Measurements from ENCODE around the gene NINJ2. TPM values are rescaled to one million over a fixed set of nuclear protein-coding genes. Genes with fewer than 3 reads are reported as not detected.

NINJ2 gene
- total RNA-seq, 3 donors from 2014 or later (not counting 1 experiment from before 2014, with no cell fraction given): 3.1 to 6.6 (median 4.9) TPM

GRCh38 chr12:581746-582145 lies 81.5 kb downstream of the NINJ2 start:
- H3K4me3 ChIP-seq (ENCODE audit: low read length): no peak overlapping the region
- H3K36me3 Mint-ChIP-seq: no peaks in the 10 kb centered on the region
- DNase-seq (no peak), ATAC-seq (no peak)
- no peak overlapping the region for H3K4me3 Mint-ChIP-seq
- H3K9me3 Mint-ChIP-seq: no peaks in the 10 kb centered on the region
- H3K27ac ChIP-seq (ENCODE audit: low read length): no peak overlapping the region
- H3K36me3 ChIP-seq (ENCODE audit: control insufficient read depth, insufficient read depth, low read length): no peaks in the 10 kb centered on the region
- H3K27ac Mint-ChIP-seq: no peak overlapping the region
- TF ChIP-seq CTCF (IDR thresholded peaks at IDR 0.05): no peak
- peaks cover 0 to 6% of the 10 kb centered on the region in 2 donors for H3K27me3 Mint-ChIP-seq (ENCODE audit: low read depth in 2 of 2)
- 92% methylated on average over 9 of the region's 9 CpGs for WGBS (ENCODE audit: insufficient coverage)
- peaks cover under 1 to 2% of the 10 kb centered on the region in 2 donors for H3K4me1 Mint-ChIP-seq
- H3K4me1 ChIP-seq (ENCODE audit: control insufficient read depth, insufficient read depth, low read length): peaks cover under 1% of the 10 kb centered on the region
- intact Hi-C loops (cut with micrococcal nuclease): no loop called here
- H3K9me3 ChIP-seq (ENCODE audit: control insufficient read depth, insufficient read depth, low read length): no peaks in the 10 kb centered on the region
- H3K27me3 ChIP-seq (ENCODE audit: control insufficient read depth, insufficient read depth, low read length): no peaks in the 10 kb centered on the region

- ATAC-seq: no peak
- peaks cover 5 to 6% of the 10 kb centered on the region in 2 donors for H3K4me1 Mint-ChIP-seq
- H3K36me3 Mint-ChIP-seq: no peaks in the 10 kb centered on the region
- H3K9me3 Mint-ChIP-seq: no peaks in the 10 kb centered on the region
- intact Hi-C loops (cut with micrococcal nuclease): no loop called here
- TF ChIP-seq CTCF (IDR thresholded peaks at IDR 0.05): no peak
- H3K4me3 Mint-ChIP-seq: no peak overlapping the region
- no peak overlapping the region for H3K27ac ChIP-seq (ENCODE audit: low read length)
- H3K36me3 ChIP-seq (ENCODE audit: control insufficient read depth, insufficient read depth, low read length): no peaks in the 10 kb centered on the region
- no peak overlapping the region for H3K27ac Mint-ChIP-seq
- no peaks in the 10 kb centered on the region for H3K9me3 ChIP-seq (ENCODE audit: control insufficient read depth, insufficient read depth, low read length)
- H3K4me3 ChIP-seq (ENCODE audit: low read length): no peak overlapping the region
- no peaks in the 10 kb centered on the region for H3K27me3 ChIP-seq (ENCODE audit: control insufficient read depth, insufficient read depth, low read length)
- DNase-seq: no peak
- 96% methylated on average over 5 of the region's 5 CpGs for whole genome bisulfite sequencing (ENCODE audit: insufficient coverage)
- H3K27me3 Mint-ChIP-seq (ENCODE audit: low read depth in 2 of 2): peaks cover 0 to 6% of the 10 kb centered on the region in 2 donors
- peaks cover 5% of the 10 kb centered on the region for H3K4me1 ChIP-seq (ENCODE audit: control insufficient read depth, insufficient read depth, low read length)
Measured at GRCh38 chr12:581321-581720, 81.9 kb downstream of the NINJ2 start.

- no peaks in the 10 kb centered on the region for H3K36me3 ChIP-seq (ENCODE audit: control insufficient read depth, insufficient read depth, low read length)
- no peak overlapping the region for H3K4me3 ChIP-seq (ENCODE audit: low read length)
- Mint-ChIP-seq H3K4me1 (peaks cover 6 to 10% of the 10 kb centered on the region in 2 donors), H3K27ac (no peak overlapping the region), H3K9me3 (no peaks in the 10 kb centered on the region), H3K27me3 (ENCODE audit: low read depth in 2 of 2) (peaks cover 0 to 6% of the 10 kb centered on the region in 2 donors), H3K36me3 (no peaks in the 10 kb centered on the region), H3K4me3 (no peak overlapping the region)
- H3K9me3 ChIP-seq (ENCODE audit: control insufficient read depth, insufficient read depth, low read length): no peaks in the 10 kb centered on the region
- no peaks in the 10 kb centered on the region for H3K27me3 ChIP-seq (ENCODE audit: control insufficient read depth, insufficient read depth, low read length)
- no peak for DNase-seq
- no peak overlapping the region for H3K27ac ChIP-seq (ENCODE audit: low read length)
- 93% methylated on average over 4 of the region's 4 CpGs for WGBS (ENCODE audit: insufficient coverage)
- intact Hi-C loops (cut with micrococcal nuclease): no loop called here
- TF ChIP-seq CTCF (IDR thresholded peaks at IDR 0.05): no peak
- ATAC-seq: no peak
- peaks cover 10% of the 10 kb centered on the region for H3K4me1 ChIP-seq (ENCODE audit: control insufficient read depth, insufficient read depth, low read length)
Measured at GRCh38 chr12:580813-581212, 82.4 kb downstream of the NINJ2 start.

GRCh38 chr12:579420-580110 lies 83.7 kb downstream of the NINJ2 start:
- no peak overlapping the region for H3K27ac Mint-ChIP-seq

More at GRCh38 chr12:579420-580110, 83.7 kb downstream of the NINJ2 start:
- DNase-seq: no peak
- intact Hi-C loops (cut with micrococcal nuclease): no loop called here
- Mint-ChIP-seq H3K27me3 (ENCODE audit: low read depth in 2 of 2) (peaks cover 0 to 6% of the 10 kb centered on the region in 2 donors), H3K4me1 (peaks cover 6 to 10% of the 10 kb centered on the region in 2 donors), H3K4me3 (no peak overlapping the region), H3K36me3 (no peaks in the 10 kb centered on the region), H3K9me3 (no peaks in the 10 kb centered on the region)
- TF ChIP-seq CTCF (IDR thresholded peaks at IDR 0.05): no peak
- Histone ChIP-seq H3K4me1 (ENCODE audit: control insufficient read depth, insufficient read depth, low read length) (peaks cover 13% of the 10 kb centered on the region), H3K27ac (ENCODE audit: low read length) (no peak overlapping the region), H3K27me3 (ENCODE audit: control insufficient read depth, insufficient read depth, low read length) (no peaks in the 10 kb centered on the region), H3K9me3 (ENCODE audit: control insufficient read depth, insufficient read depth, low read length) (no peaks in the 10 kb centered on the region), H3K36me3 (ENCODE audit: control insufficient read depth, insufficient read depth, low read length) (no peaks in the 10 kb centered on the region), H3K4me3 (ENCODE audit: low read length) (no peak overlapping the region)
- 91% methylated on average over 8 of the region's 9 CpGs for WGBS (ENCODE audit: insufficient coverage)
- no peak for ATAC-seq
